ENCODE measurements around the gene MECR. TPM values are rescaled to one million over a fixed set of nuclear protein-coding genes. Genes with fewer than 3 reads are reported as not detected.
A peak's percentile ranks its signal among the peaks of the same experiment; 100 is the strongest.

MECR gene
- total and polyA plus RNA-seq, 10 of the 15 experiments (the other 5 are each of a cell fraction or from before 2014, with no cell fraction given), result 7.6 to 66.3 (median 38.7) TPM

- no peak overlapping the region for H2AFZ ChIP-seq (ENCODE audit: control insufficient read depth, low read depth, low read length)
- CTCF ChIA-PET, result no interaction called here
- H3K4me3 ChIP-seq, result no peak overlapping the region
- intact Hi-C loops (cut with micrococcal nuclease; ENCODE audit: unreplicated experiment) (loop anchor here (5.0 kb wide), 1 partner anchor 869 kb away; no protein-coding TSS in a partner anchor), in situ Hi-C loops (cut with MboI) (loop anchor here (5.0 to 10.0 kb wide), 2 partner anchors 1469 to 1676 kb away; no protein-coding TSS in a partner anchor)
- no peak overlapping the region for H3K27ac ChIP-seq (ENCODE audit: control insufficient read depth, insufficient read depth)
- DNase-seq (ENCODE audit: low read depth, low spot score), result no peak
- no peaks in the 10 kb centered on the region for H3K79me2 ChIP-seq (ENCODE audit: control insufficient read depth, insufficient read depth, low read length)
- H3K4me2 ChIP-seq (ENCODE audit: control insufficient read depth, insufficient read depth), result no peak overlapping the region
- TF ChIP-seq EZH2 (IDR thresholded peaks at IDR 0.05; ENCODE audit: borderline replicate concordance, control insufficient read depth, low read depth, low read length), result 0 out of 2 replicates have a peak, but pooled peaks have one; percentile 71
- no peak for TF ChIP-seq STAT1 (conservative IDR thresholded peaks at IDR 0.05)
- ATAC-seq, result no peak
- SMC1A ChIA-PET (ENCODE audit: uncharacterized antibody, unreplicated experiment), result no interaction called here
- POLR2A ChIA-PET, result no interaction called here
- H3K9me3 ChIP-seq (replicated peaks; ENCODE audit: control insufficient read depth, insufficient read depth, low read length), result no peaks in the 10 kb centered on the region
- no peak overlapping the region for H3K9ac ChIP-seq (ENCODE audit: control insufficient read depth, insufficient read depth, low read length)
- H4K20me1 ChIP-seq (ENCODE audit: control insufficient read depth, insufficient read depth), result no peaks in the 10 kb centered on the region
- 52% methylated on average over 10 of the region's 11 CpGs for WGBS (ENCODE audit: insufficient coverage, insufficient replicate concordance, low lambda C conversion rate, missing lambda C conversion rate)
- H3K36me3 ChIP-seq (ENCODE audit: control insufficient read depth in 2 of 2, insufficient read depth in 2 of 2, low read length in 1 of 2), result no peaks in the 10 kb centered on the region
- RAD21 ChIA-PET (ENCODE audit: unreplicated experiment), result no interaction called here
- BruUV-seq (replicated peaks), result no TSS peak
- FAIRE-seq, result no peak
- peaks cover 10 to 21% of the 10 kb centered on the region in 2 experiments for H3K27me3 ChIP-seq (replicated peaks in 1 of 2; ENCODE audit: control insufficient read depth in 2 of 2, insufficient read depth in 2 of 2, low read length in 1 of 2)
- H3K4me1 ChIP-seq (ENCODE audit: control insufficient read depth, insufficient read depth, low read length), result peaks cover 8% of the 10 kb centered on the region
These were observed 7.9 kb upstream of the MECR start for GRCh38 chr1:29238620-29239002.

- intact Hi-C loops (cut with micrococcal nuclease; ENCODE audit: unreplicated experiment), result loop anchor here (2.0 to 5.0 kb wide), 3 partner anchors 611 to 1143 kb away; no protein-coding TSS in a partner anchor
- Histone ChIP-seq H3K9me3 (replicated peaks; ENCODE audit: control insufficient read depth, insufficient read depth, low read length) (no peaks in the 10 kb centered on the region), H4K20me1 (ENCODE audit: control insufficient read depth, insufficient read depth) (no peaks in the 10 kb centered on the region), H3K4me2 (ENCODE audit: control insufficient read depth, insufficient read depth) (no peak overlapping the region), H3K9ac (ENCODE audit: control insufficient read depth, insufficient read depth, low read length) (no peak overlapping the region), H3K27me3 (replicated peaks in 1 of 2; ENCODE audit: control insufficient read depth in 2 of 2, insufficient read depth in 2 of 2, low read length in 1 of 2) (peaks cover 10 to 21% of the 10 kb centered on the region in 2 experiments), H3K79me2 (ENCODE audit: control insufficient read depth, insufficient read depth, low read length) (no peaks in the 10 kb centered on the region), H2AFZ (ENCODE audit: control insufficient read depth, low read depth, low read length) (no peak overlapping the region), H3K4me1 (ENCODE audit: control insufficient read depth, insufficient read depth, low read length) (peaks cover 8% of the 10 kb centered on the region), H3K36me3 (ENCODE audit: control insufficient read depth in 2 of 2, insufficient read depth in 2 of 2, low read length in 1 of 2) (no peaks in the 10 kb centered on the region), H3K27ac (ENCODE audit: control insufficient read depth, insufficient read depth) (no peak overlapping the region), H3K4me3 (no peak overlapping the region)
- DNase-seq (ENCODE audit: low read depth, low spot score), result no peak
- RAD21 ChIA-PET (ENCODE audit: unreplicated experiment), result no interaction called here
- ATAC-seq, result no peak
- in situ Hi-C loops (cut with MboI), result loop anchor here (5.0 to 10.0 kb wide), 2 partner anchors 1469 to 1677 kb away; no protein-coding TSS in a partner anchor
- SMC1A ChIA-PET (ENCODE audit: uncharacterized antibody, unreplicated experiment), result no interaction called here
- CTCF ChIA-PET, result no interaction called here
- no peak for FAIRE-seq
- TF ChIP-seq BHLHE40 (IDR thresholded peaks at IDR 0.05; ENCODE audit: borderline replicate concordance in 1 of 2, low read depth in 2 of 2, low read length in 1 of 2) (peak in 1 of 2 experiments; percentile 10; a peak in 1 of 4 replicates), EZH2 (IDR thresholded peaks at IDR 0.05; ENCODE audit: borderline replicate concordance, control insufficient read depth, low read depth, low read length) (peak; percentile 86; the same call in 1 of the 2 replicates), ZBTB40 (IDR thresholded peaks at IDR 0.05; ENCODE audit: borderline replicate concordance) (no peak)
- no TSS peak for BruUV-seq (replicated peaks)
- POLR2A ChIA-PET, result no interaction called here
- WGBS (ENCODE audit: insufficient coverage, insufficient replicate concordance, low lambda C conversion rate, missing lambda C conversion rate), result 6% methylated on average over 63 of the region's 93 CpGs
These were observed 7.3 kb upstream of the MECR start for GRCh38 chr1:29237852-29238619.
